Measurements from ENCODE around the gene SCUBE1. TPM values are rescaled to one million over a fixed set of nuclear protein-coding genes. Genes with fewer than 3 reads are reported as not detected.

Gene SCUBE1
- total RNA-seq, 4 donors from 2014 or later = 0.38 to 4.0 (median 2.1) TPM

DNA sequence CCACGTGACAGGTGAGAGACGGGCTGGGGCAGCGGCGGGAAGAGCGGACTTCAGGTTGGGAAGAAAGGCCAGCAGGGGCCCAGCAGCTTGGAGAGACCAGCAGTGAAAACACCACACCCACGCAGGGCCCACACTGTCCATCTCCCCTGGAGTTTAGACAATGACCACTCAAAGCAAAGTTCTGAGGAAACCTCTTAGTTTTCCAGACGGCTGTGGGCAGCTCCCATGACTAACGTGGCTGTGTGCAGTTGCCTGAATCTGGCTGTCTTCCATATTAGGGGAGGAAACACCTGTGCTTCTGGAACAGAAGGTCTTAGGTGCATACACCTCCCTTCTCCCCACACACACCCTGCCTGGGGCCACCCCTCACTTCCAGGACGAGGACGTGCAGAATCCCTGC, 85.6 kb downstream of the SCUBE1 start:
- intact Hi-C loops (cut with DNase I) = no loop called here
- Histone ChIP-seq H3K9me3 (no peaks in the 10 kb centered on the region), H3K27ac (no peak overlapping the region), H3K4me3 (no peak overlapping the region), H3K36me3 (no peaks in the 10 kb centered on the region), H3K4me1 (peaks cover 0 to 2% (median 0%) of the 10 kb centered on the region in 3 donors), H3K27me3 (no peaks in the 10 kb centered on the region)
- TF ChIP-seq, protein P1, sequence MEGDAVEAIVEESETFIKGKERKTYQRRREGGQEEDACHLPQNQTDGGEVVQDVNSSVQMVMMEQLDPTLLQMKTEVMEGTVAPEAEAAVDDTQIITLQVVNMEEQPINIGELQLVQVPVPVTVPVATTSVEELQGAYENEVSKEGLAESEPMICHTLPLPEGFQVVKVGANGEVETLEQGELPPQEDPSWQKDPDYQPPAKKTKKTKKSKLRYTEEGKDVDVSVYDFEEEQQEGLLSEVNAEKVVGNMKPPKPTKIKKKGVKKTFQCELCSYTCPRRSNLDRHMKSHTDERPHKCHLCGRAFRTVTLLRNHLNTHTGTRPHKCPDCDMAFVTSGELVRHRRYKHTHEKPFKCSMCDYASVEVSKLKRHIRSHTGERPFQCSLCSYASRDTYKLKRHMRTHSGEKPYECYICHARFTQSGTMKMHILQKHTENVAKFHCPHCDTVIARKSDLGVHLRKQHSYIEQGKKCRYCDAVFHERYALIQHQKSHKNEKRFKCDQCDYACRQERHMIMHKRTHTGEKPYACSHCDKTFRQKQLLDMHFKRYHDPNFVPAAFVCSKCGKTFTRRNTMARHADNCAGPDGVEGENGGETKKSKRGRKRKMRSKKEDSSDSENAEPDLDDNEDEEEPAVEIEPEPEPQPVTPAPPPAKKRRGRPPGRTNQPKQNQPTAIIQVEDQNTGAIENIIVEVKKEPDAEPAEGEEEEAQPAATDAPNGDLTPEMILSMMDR (IDR thresholded peaks at IDR 0.05) = no peak
- no peak for TF ChIP-seq POLR2A (IDR thresholded peaks at IDR 0.05)
- WGBS, 2 donors = 47 to 49% methylated on average over 6 to 10 of the region's 10 CpGs
- no peak for DNase-seq

DNA sequence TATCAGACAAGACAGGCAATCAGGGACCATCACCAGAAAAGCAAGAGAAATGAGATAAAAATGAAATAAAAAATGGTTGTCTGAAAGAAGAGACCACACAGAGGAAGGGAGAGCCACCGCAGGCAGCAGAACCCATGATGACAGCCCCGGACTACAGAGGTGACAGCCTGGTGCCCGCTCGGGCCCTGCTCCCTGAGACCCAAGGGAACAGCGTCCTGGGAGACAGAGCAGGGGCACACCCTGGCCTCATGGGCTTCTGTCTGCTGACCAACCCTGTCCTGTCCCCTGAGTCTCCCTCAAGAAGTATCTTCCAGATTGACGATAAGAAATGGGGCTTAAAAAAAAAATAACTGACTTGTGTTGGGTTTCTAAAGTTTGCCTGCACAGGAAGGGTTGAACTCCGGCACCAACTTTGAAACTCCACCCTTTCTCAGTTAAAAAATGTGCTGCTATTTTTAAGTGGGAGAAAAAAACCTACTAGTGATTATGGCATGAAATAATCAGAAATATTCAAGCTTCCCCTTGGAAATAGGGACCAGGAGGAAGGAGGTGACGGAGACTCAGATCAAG, 86.1 kb downstream of the SCUBE1 start:
- H3K27me3 ChIP-seq = no peaks in the 10 kb centered on the region
- intact Hi-C loops (cut with DNase I) = no loop called here
- 56 to 64% methylated on average over 8 of the region's 8 CpGs for WGBS, 2 donors

DNA sequence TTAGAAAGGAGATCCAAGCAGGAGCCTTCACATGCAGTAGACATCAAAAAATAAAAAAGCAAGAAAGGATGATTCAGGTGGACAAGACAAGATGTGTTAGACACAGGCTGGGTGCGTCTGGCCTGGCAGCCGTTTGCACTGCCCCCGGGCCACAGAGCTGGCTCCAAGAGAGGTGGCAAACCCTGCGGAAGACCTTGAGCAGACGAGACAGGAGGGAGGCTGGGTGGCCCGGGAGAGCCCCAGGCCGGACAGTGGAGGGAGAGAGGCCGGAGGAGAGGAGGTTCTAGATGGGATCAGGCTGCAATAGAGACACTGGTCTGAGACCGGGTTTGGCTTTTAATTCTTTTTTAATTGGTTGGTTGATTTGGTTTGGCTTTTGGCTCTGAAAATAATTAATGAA, 86.6 kb downstream of the SCUBE1 start:
- Histone ChIP-seq H3K4me3 (no peak overlapping the region), H3K27me3 (no peaks in the 10 kb centered on the region), H3K36me3 (no peaks in the 10 kb centered on the region), H3K9me3 (no peaks in the 10 kb centered on the region), H3K27ac (no peak overlapping the region), H3K4me1 (no peaks in the 10 kb centered on the region)
- TF ChIP-seq POLR2A (IDR thresholded peaks at IDR 0.05) = no peak
- TF ChIP-seq, protein P1 (IDR thresholded peaks at IDR 0.05) = no peak
- no peak for DNase-seq
- intact Hi-C loops (cut with DNase I) = no loop called here
- 48 to 53% methylated on average over 9 of the region's 9 CpGs for WGBS, 2 donors

More for the DNA sequence above, 86.1 kb downstream of the SCUBE1 start:
- H3K36me3 ChIP-seq = no peaks in the 10 kb centered on the region
- H3K4me3 ChIP-seq = no peak overlapping the region
- no peak overlapping the region for H3K27ac ChIP-seq
- DNase-seq = no peak
- no peaks in the 10 kb centered on the region for H3K9me3 ChIP-seq
- TF ChIP-seq POLR2A (IDR thresholded peaks at IDR 0.05) = no peak
- TF ChIP-seq, protein P1 (IDR thresholded peaks at IDR 0.05) = no peak
- no peaks in the 10 kb centered on the region for H3K4me1 ChIP-seq

DNA sequence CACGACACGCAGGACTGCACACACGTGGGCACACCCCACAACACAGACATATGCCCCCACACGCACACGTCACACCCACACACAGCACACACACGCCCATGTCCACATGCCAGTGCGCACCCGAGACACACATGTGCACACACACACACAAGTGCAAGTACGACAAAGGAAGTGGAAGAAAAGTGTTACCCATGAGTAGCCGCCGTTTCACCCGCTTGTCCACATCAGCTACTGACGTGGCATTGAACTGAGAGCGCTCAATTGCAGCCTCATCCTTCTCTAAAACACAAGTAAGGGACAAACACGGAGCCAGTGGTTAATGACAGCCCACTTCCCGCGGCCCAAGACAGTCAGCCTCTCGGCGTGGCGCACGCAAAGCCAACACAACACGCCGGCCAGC, 87.9 kb downstream of the SCUBE1 start:
- no peak for TF ChIP-seq POLR2A (IDR thresholded peaks at IDR 0.05)
- TF ChIP-seq, protein P1 (IDR thresholded peaks at IDR 0.05) = no peak
- intact Hi-C loops (cut with DNase I) = no loop called here
- Histone ChIP-seq H3K4me3 (no peak overlapping the region), H3K9me3 (no peaks in the 10 kb centered on the region), H3K27me3 (no peaks in the 10 kb centered on the region), H3K4me1 (no peaks in the 10 kb centered on the region), H3K27ac (no peak overlapping the region), H3K36me3 (no peaks in the 10 kb centered on the region)
- no peak for DNase-seq
- WGBS, 2 donors = 69 to 75% methylated on average over 10 to 12 of the region's 23 CpGs

DNA sequence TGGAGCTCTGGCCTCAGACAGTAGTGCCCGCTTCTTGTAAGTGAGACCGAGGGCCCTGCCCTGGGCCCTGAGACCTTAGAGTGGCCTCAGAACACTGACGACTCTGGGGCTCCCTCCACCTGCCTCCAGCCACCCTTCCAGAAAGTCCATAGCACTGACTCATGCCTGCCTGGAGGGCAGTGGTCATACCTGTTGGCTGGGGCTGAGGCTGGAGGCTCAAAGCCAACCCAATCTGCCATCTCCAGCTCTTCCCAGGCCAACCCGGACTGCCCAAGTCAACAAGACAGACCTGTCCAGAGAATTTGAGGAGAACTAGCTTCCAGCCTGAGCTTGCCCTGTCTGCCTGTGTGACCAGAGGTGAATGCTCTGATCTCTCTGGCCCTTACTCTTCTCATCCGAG, 89.3 kb downstream of the SCUBE1 start:
- intact Hi-C loops (cut with DNase I) = no loop called here
- Histone ChIP-seq H3K4me1 (no peaks in the 10 kb centered on the region), H3K9me3 (no peaks in the 10 kb centered on the region), H3K36me3 (no peaks in the 10 kb centered on the region), H3K27me3 (no peaks in the 10 kb centered on the region), H3K4me3 (no peak overlapping the region), H3K27ac (no peak overlapping the region)
- WGBS, 2 donors = 68% methylated on average over 2 of the region's 5 CpGs; no CpG with 5 or more reads in 1 of the 2 donors
- no peak for DNase-seq
- no peak for TF ChIP-seq POLR2A (IDR thresholded peaks at IDR 0.05)
- TF ChIP-seq, protein P1 (IDR thresholded peaks at IDR 0.05) = no peak

All from esophagus squamous epithelium (tissue), 5 donors.